NCI-H748 (cell line): ENCODE results near the gene GLS.
"Not testable (repeated sequence)": the region's sequence is repeated elsewhere in the genome, so short reads cannot be mapped to it uniquely, and the experiment has no call there.

Experiments
- DNase-seq: peaks from one replicate; lab custom pipeline; 2025; ENCODE audit not compliant: unreplicated experiment; lab: John Stamatoyannopoulos, UW

GLS gene

GRCh38 chr2:190882856-190883582 lies 2.4 kb downstream of the GLS start:
- peak; percentile 28 for DNase-seq

GRCh38 chr2:190885844-190886243 lies 5.2 kb downstream of the GLS start:
- not testable (repeated sequence) for DNase-seq

- peak; percentile 17 for DNase-seq
These were observed 6.5 kb downstream of the GLS start for GRCh38 chr2:190887089-190887488.

GRCh38 chr2:190888449-190888848 lies 7.8 kb downstream of the GLS start:
- no peak for DNase-seq

- no peak for DNase-seq
These were observed 8.7 kb downstream of the GLS start for GRCh38 chr2:190889175-190889943.

GRCh38 chr2:190891372-190891771 lies 10.8 kb downstream of the GLS start:
- DNase-seq = no peak

GRCh38 chr2:190891889-190892288 lies 11.3 kb downstream of the GLS start:
- DNase-seq = no peak

- no peak for DNase-seq
These were observed 12.5 kb downstream of the GLS start for GRCh38 chr2:190893157-190893556.

- DNase-seq = no peak
These were observed 15.9 kb downstream of the GLS start for GRCh38 chr2:190896477-190896876.

- DNase-seq = no peak
These were observed 23.3 kb downstream of the GLS start for GRCh38 chr2:190903693-190904450.

GRCh38 chr2:190904640-190905261 lies 24.1 kb downstream of the GLS start:
- no peak for DNase-seq

- no peak for DNase-seq
These were observed 27.9 kb downstream of the GLS start for GRCh38 chr2:190908532-190908931.

GRCh38 chr2:190909680-190910079 lies 29.1 kb downstream of the GLS start:
- DNase-seq = no peak

- no peak for DNase-seq
These were observed 29.9 kb downstream of the GLS start for GRCh38 chr2:190910341-190911136.

GRCh38 chr2:190911813-190912212 lies 31.2 kb downstream of the GLS start:
- DNase-seq = no peak

- no peak for DNase-seq
These were observed 32.1 kb downstream of the GLS start for GRCh38 chr2:190912726-190913125.

- DNase-seq = no peak
These were observed 33.1 kb downstream of the GLS start for GRCh38 chr2:190913725-190914124.

- no peak for DNase-seq
These were observed 36.2 kb downstream of the GLS start for GRCh38 chr2:190916829-190917228.

- DNase-seq = no peak
These were observed 39.5 kb downstream of the GLS start for GRCh38 chr2:190920085-190920484.

- DNase-seq = no peak
These were observed 41.8 kb downstream of the GLS start for GRCh38 chr2:190922376-190922775.
